ENCODE data around the gene IGSF21.

- TF ChIP-seq RAD21 (IDR thresholded peaks at IDR 0.05; ENCODE audit: insufficient read depth, low read depth, low read length), result no peak
- TF ChIP-seq RELB (IDR thresholded peaks at IDR 0.05; ENCODE audit: low read depth), result no peak
- TF ChIP-seq ETV6 (conservative IDR thresholded peaks at IDR 0.05 in 1 of 2, IDR thresholded peaks at IDR 0.05 in 1 of 2; ENCODE audit: borderline replicate concordance in 1 of 2, low read depth in 1 of 2), result no peak
- no peak for TF ChIP-seq RAD51 (IDR thresholded peaks at IDR 0.05)
- no peak for TF ChIP-seq ESRRA (IDR thresholded peaks at IDR 0.05; ENCODE audit: low read length)
- no peak for TF ChIP-seq MAX (IDR thresholded peaks at IDR 0.05; ENCODE audit: low read depth, low read length)
These were observed 40.9 kb downstream of the IGSF21 start for GRCh38 chr1:18148461-18148860.

Data from GM12878 (cell line).